Osteocyte (in vitro differentiated cells): ENCODE results near the gene TM4SF4. TPM values are rescaled to one million over a fixed set of nuclear protein-coding genes. Genes with fewer than 3 reads are reported as not detected.

ENCODE experiments used
- DNase-seq: peaks from one replicate; pipeline ENCODE4 v3.0.0; 2021; ENCODE audit warnings: mixed read lengths; ENCODE audit not compliant: unreplicated experiment; ENCODE audit errors: extremely low spot score
- H3K27ac Mint-ChIP-seq: one replicate; pipeline ENCODE4 v1.8.0; 2021; ENCODE audit warnings: mild to moderate bottlenecking, mixed read lengths; ENCODE audit not compliant: unreplicated experiment
- H3K27me3 Mint-ChIP-seq: one replicate; pipeline ENCODE4 v1.8.0; 2021; ENCODE audit warnings: mixed read lengths; ENCODE audit not compliant: unreplicated experiment
- H3K36me3 Mint-ChIP-seq: one replicate; pipeline ENCODE4 v1.8.0; 2021; ENCODE audit warnings: mixed read lengths; ENCODE audit not compliant: unreplicated experiment
- H3K4me1 Mint-ChIP-seq: one replicate; pipeline ENCODE4 v1.8.0; 2021; ENCODE audit warnings: mixed read lengths; ENCODE audit not compliant: unreplicated experiment
- H3K4me3 Mint-ChIP-seq: one replicate; pipeline ENCODE4 v1.8.0; 2021; ENCODE audit warnings: mild to moderate bottlenecking, moderate library complexity, mixed read lengths; ENCODE audit not compliant: unreplicated experiment
- H3K9me3 Mint-ChIP-seq: one replicate; pipeline ENCODE4 v1.8.0; 2021; ENCODE audit warnings: mixed read lengths; ENCODE audit not compliant: unreplicated experiment
- CTCF ChIP-seq: fragments of 200-600 bp; sonication (generic); IDR thresholded peaks from 2 replicates; pipeline ENCODE4 v1.5.0; 2021; ENCODE audit warnings: antibody characterized with exemption, mild to moderate bottlenecking, moderate library complexity
- total RNA-seq: library from RNA; stranded (reverse); gene quantifications from 2 replicates; pipeline ENCODE4 v1.2.1, GENCODE V29; 2021

Gene TM4SF4
- total RNA-seq, 1 donor from 2014 or later: not detected

- H3K36me3 Mint-ChIP-seq: peaks cover 5% of the 10 kb centered on the region
- H3K9me3 Mint-ChIP-seq: peaks cover 8% of the 10 kb centered on the region
- peaks cover 27% of the 10 kb centered on the region for H3K4me1 Mint-ChIP-seq
- H3K4me3 Mint-ChIP-seq: no peak overlapping the region
- no peak for DNase-seq
- TF ChIP-seq CTCF: no peak
- no peak overlapping the region for H3K27ac Mint-ChIP-seq
- no peaks in the 10 kb centered on the region for H3K27me3 Mint-ChIP-seq
These were observed 21.2 kb upstream of the TM4SF4 start for GRCh38 chr3:149453140-149453805.

GRCh38 chr3:149454746-149455145, 19.8 kb upstream of the TM4SF4 start:
- Mint-ChIP-seq H3K9me3 (peaks cover 8% of the 10 kb centered on the region), H3K27ac (no peak overlapping the region), H3K4me3 (no peak overlapping the region), H3K27me3 (no peaks in the 10 kb centered on the region), H3K4me1 (peaks cover 12% of the 10 kb centered on the region), H3K36me3 (peaks cover 5% of the 10 kb centered on the region)
- no peak for DNase-seq
- no peak for TF ChIP-seq CTCF

GRCh38 chr3:149455366-149455765, 19.1 kb upstream of the TM4SF4 start:
- no peak for DNase-seq
- Mint-ChIP-seq H3K27ac (no peak overlapping the region), H3K4me3 (no peak overlapping the region), H3K4me1 (peaks cover 6% of the 10 kb centered on the region), H3K27me3 (no peaks in the 10 kb centered on the region), H3K9me3 (peaks cover 8% of the 10 kb centered on the region), H3K36me3 (peaks cover 5% of the 10 kb centered on the region)
- TF ChIP-seq CTCF: no peak

- Mint-ChIP-seq H3K36me3 (peaks cover 5% of the 10 kb centered on the region), H3K27me3 (no peaks in the 10 kb centered on the region), H3K27ac (no peak overlapping the region), H3K4me1 (peaks cover 3% of the 10 kb centered on the region), H3K4me3 (no peak overlapping the region), H3K9me3 (peaks cover 8% of the 10 kb centered on the region)
- TF ChIP-seq CTCF: no peak
- DNase-seq: no peak
These were observed 18.5 kb upstream of the TM4SF4 start for GRCh38 chr3:149455989-149456388.

DNA sequence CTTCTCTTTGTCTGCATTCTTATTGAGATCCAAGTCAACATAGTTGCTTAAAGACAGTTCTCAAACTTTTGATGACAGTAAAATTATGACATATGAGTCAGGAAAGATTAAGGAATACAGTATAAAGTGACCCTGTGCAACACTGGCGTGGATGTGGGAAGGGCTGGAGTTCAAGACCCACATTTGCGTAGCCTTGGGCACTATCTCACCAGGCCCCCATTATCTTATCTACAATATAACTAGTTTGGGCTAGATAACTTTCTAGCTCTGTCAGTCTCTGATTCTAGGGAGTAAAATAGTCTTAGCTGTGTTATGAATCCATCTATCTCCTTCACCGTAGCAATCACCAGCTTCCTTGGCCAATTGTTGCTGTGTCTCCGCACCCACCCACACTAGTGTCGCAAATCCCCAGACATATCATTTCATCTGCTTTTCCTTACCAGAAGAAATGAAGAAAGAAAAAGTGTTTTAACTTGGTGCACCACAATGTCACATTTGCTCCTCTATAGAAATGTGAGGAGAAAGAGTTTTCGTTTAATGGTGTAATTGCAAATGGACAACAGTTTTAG, 14.9 kb upstream of the TM4SF4 start:
- no peaks in the 10 kb centered on the region for H3K36me3 Mint-ChIP-seq
- H3K27ac Mint-ChIP-seq: no peak overlapping the region
- H3K9me3 Mint-ChIP-seq: no peaks in the 10 kb centered on the region
- peaks cover 33% of the 10 kb centered on the region for H3K4me1 Mint-ChIP-seq
- TF ChIP-seq CTCF: no peak
- no peak overlapping the region for H3K4me3 Mint-ChIP-seq
- no peak for DNase-seq
- H3K27me3 Mint-ChIP-seq: no peaks in the 10 kb centered on the region
